Right lobe of liver (tissue), 4 donors: ENCODE measurements around the gene PPP1R9A.

ENCODE experiments used
- POLR2A ChIP-seq: fragments of 450-650 bp; IDR thresholded peaks from one replicate; pipeline ENCODE4 v1.6.1; 2017; ENCODE audit warnings: antibody characterized with exemption, mild to moderate bottlenecking
- TF ChIP-seq, protein P1 (sequence below), 4 donors: fragments of 200-600 bp in 3 of 4; fragments of 450-650 bp in 1 of 4; IDR thresholded peaks; one replicate each; pipeline versions ENCODE4 v1.5.1 to v1.8.0; 2016 to 2022; ENCODE audit warnings: antibody characterized with exemption in 4 of 4, mild to moderate bottlenecking in 2 of 4
- donor health status: DM: no; HTN: no; CAD: no.
- donor health status: DM: no; HTN: no; CAD: no.
- donor health status: DM: no; HTN: yes; CAD: no.

DNA sequence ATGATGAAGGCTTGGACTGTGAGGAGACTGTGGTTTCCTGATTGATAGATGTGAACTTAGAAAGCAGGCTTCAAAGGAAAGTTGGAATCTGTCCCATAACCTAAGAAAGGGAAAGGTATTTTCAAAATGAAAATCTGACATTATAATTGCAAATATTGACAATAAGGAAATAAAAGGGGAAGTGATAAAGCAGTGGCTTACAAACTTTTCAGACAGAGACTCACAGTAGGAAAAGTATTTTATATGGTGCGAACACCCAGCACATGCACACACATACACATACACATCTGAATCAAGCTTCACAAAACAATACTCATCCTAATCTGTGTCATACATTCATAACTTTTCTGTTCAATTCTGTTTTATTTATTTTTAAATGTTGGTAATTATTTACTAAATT, 412.2 kb downstream of the PPP1R9A start:
- no peak for TF ChIP-seq POLR2A
- TF ChIP-seq, protein P1, sequence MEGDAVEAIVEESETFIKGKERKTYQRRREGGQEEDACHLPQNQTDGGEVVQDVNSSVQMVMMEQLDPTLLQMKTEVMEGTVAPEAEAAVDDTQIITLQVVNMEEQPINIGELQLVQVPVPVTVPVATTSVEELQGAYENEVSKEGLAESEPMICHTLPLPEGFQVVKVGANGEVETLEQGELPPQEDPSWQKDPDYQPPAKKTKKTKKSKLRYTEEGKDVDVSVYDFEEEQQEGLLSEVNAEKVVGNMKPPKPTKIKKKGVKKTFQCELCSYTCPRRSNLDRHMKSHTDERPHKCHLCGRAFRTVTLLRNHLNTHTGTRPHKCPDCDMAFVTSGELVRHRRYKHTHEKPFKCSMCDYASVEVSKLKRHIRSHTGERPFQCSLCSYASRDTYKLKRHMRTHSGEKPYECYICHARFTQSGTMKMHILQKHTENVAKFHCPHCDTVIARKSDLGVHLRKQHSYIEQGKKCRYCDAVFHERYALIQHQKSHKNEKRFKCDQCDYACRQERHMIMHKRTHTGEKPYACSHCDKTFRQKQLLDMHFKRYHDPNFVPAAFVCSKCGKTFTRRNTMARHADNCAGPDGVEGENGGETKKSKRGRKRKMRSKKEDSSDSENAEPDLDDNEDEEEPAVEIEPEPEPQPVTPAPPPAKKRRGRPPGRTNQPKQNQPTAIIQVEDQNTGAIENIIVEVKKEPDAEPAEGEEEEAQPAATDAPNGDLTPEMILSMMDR (IDR thresholded peaks at IDR 0.05) = no peak
